Hematopoietic multipotent progenitor cell treated with erythropoietin and hydrocortisone succinate and interleukin-3 and kit ligand, for 15 days (in vitro differentiated cells): ENCODE measurements around the gene LYPLAL1.

Source experiments
- DNase-seq: peaks from one replicate; pipeline ENCODE4 v3.0.0-alpha.2; 2015; ENCODE audit warnings: low spot score

The LYPLAL1 gene

DNA sequence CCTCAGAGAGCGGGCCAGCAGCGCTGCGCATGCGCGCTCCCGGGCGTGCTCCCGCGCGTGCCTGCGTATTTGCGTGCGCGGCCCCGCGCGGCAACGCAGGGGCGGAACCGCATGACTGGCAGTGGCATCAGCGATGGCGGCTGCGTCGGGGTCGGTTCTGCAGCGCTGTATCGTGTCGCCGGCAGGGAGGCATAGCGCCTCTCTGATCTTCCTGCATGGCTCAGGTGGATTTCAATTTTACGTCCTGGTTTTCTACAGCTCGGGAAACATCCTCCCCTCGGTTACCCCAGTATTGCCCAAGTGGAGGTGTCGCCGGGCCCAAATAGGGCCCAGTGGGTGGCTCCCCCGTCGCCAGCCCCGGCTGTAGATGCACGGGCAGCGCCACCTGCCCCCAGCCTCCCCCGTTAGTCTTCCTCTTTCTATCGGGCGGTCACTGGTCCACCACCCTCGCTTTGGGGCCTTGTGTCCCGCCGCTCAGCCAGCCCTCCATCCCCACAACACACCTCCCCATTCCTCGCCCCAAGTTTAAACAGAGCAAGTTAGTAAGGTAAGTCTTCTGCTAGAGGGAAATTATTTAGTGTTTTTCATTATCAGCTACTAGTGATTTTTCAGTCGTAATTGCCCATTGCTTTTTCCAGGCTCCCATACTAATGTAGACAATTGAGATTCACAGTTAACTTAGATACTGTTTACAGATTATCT lies at the start of gene LYPLAL1:
TSS of gene LYPLAL1 (plus strand) at position 121 of the 702 bp plus-strand sequence. CDS start at position 134, 13 bp downstream.
- peak; percentile 89 for DNase-seq

DNA sequence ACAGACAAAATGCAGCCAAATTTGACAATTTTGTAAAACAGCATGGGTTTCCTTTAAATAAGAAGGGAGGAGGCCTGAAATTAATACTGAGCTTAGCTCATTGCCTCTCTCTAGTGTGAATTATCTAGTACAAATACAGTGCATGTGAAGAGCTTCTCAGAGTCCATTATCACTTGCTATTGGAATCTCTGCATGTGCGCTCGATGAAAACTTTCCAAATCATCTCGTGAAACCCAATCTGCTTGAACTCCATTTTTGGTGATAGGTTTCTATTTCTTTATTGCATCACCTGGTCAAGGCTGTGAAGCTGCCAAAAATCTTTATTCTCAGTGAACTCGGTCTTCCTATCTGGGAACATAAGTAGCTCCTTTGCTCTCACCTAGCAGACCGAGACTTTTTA lies 49.5 kb upstream of the LYPLAL1 start:
- no peak for DNase-seq

DNA sequence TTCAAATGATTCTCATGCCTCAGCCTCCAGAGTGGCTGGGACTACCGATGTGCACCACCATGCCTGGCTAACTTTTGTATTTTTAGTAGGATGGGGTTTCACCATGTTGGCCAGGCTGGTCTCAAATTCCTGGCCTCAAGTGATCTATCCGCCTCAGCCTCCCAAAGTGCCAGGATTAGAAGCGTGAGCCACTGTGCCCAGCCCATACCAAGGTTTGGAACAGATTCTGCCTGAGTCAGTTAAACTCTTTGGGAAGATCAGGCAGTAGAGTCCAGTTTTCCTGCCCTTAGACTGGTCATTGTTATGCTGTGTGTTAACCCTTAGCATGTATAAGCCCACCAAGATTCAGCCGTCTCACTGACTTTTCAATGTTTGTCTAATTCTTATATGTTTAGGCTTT lies 48.3 kb upstream of the LYPLAL1 start:
- DNase-seq: no peak

DNA sequence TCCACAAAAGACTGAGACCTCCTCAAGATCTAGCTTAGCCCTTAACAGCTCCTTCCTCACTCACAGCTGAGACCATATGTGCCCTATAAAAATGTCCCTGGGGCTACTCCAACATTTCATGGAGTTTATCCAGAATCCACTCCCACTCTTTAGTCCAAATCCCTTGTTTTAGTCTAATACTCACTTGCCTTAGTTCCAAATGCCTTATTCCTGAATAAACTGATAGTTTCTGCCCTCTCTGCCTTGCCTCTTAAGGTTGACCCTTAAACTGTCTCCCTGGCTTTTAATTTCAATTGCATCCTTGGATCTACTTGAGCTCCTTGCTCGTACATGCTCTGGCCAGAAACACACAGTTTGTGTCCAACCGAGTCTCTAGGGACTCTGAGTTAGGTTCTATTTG lies 47.3 kb upstream of the LYPLAL1 start:
- DNase-seq: no peak

DNA sequence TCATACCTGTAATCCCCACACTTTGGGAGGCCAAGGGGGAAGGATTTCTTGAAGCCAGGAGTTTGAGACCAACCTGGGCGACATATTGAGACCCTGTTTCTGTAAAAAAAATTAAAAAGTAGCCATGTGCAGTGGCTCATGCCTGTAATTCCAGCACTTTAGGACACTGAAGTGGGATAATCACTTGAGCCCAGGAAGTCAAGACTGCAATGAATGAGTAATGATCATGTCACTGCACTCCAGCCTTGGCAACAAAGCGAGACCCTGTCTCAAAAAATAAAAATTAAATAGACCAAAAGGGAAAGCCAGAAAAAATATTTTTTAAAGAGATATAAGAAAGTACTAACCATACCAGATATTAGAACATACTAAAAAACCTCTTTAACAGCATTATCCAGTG lies 44.7 kb upstream of the LYPLAL1 start:
- no peak for DNase-seq

DNA sequence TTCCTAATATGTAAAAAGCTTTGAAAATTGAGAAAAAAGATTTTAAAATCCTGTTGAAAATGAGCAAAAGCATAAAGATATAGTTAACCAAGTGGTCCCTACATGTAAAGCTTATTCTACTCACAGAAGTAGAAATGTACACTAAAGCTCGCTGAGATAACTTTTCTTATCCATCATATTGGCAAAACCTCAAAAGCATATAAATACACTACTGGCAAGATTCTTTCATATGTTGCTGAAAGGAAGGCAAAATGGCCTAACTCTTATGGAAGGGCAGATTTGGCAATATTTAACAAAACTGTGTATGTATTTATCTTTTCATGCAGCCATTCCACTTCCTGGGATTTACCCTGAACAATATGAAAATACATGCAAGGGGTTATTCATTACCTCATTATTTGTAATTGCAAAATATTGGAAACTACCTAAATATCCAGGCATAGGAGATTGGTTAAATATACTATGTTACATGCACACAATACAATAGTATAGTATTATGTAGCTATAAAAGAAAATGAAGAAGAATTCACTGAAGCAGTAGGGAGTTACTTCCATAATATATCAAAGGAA lies 43.2 kb upstream of the LYPLAL1 start:
- no peak for DNase-seq

DNA sequence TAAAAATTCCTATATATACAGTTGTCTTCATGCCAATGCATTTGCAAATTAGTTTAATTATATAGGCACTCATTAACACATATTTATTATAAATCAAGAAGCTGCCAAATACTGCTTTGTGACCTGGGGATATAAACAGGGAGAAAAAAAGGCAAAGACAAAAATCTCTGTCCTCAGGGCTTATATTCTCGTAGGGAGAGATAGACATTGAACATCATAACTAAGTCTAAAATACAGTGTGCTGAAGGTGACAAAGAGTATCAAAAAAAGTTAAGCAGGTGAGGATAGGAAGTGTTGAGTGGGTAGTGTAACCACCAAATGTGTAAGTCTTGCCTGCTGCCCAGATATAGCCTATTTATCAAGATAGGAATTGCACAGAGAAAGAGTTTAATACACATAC lies 40.7 kb upstream of the LYPLAL1 start:
- DNase-seq: no peak

DNA sequence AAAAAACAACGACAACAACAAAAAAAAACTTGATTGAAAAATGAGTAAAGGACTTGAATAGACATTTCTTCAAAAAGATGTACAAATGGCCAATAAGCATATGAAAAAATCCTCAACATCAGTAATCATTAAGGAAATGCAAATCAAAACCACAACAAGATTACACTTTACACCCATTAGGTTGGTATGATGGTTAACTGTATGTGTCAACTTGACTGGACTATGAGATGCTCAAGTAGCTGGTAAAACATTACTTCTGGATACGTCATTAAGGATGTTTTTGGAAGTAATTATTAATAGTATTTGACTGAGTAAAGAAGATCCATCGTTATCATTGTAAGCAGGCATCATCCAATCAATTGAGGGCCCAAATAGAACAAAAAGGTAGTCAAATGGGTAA lies 34.9 kb upstream of the LYPLAL1 start:
- DNase-seq: no peak

DNA sequence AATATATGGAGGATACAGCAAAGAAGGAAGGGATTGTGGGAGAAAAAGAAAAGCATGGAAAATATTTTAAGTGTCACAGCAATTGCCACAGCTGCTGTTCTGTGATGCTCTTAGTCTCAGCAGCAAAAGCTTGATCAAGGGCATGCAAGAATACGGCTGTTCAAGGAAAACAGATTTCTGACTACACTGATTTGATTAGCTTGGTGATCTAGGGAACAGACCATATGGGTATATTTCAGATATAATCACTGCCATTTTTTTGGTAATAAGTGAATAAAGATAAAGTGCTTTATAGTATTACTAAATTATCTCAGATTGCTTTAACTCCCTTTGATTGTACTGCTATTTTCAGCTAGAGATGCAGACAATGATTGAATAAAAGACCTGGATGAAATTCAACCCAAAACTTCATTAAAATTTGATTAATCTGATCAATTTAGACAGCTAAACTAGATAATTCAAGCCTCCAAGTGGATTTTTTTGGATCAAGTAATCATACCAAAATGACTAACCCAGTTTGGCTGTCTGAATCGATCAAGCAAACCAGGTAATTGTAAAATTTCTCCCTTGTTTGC lies 33.3 kb upstream of the LYPLAL1 start:
- DNase-seq: no peak

DNA sequence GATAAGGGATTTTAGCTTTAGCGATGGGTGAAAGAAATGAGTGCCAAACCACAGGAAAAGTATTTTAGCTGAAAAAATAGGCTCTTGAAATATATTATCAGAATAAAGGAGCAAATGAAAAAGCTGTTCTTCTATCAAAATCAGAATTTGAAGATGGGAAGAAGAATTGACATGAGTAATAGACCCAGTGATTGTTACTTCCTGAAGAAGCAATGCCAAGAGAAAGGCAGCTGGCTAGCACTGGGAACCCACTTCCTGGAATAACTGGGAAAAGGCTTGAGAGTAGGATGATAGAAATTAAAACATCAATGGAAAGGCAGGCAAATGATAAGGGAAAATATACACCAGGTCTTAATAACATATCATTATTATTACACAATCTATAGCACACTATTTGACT lies 29.9 kb upstream of the LYPLAL1 start:
- DNase-seq: no peak

DNA sequence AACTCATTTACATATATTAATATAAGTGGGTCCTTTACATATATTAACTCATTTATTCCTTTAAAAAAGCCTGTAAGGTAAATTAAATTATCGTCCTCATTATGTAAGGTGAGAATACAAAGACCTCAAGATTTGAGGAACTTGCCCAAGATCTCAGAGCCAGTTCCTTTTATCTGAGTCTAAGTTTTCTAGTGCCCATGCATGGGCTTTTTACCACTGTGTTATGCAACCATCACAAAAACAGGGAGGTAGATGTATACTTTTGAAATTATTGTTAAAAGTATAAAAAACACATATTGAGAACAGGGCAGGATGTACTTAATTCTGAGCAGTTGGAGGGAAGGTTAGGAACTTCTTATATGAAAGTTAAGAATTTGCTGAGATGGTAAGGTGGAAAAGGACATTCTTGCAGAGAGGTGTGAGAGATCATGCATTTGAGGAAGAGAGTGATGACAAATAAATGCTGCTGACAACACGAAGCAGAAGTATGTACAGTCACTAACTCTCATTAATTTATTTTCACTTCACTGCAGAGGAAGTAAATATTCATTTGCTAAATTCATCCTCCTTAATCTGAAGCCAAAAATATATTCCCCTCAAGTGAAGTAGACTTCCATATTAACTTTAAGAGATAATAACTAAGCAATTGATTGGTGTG lies 28.9 kb upstream of the LYPLAL1 start:
- no peak for DNase-seq

DNA sequence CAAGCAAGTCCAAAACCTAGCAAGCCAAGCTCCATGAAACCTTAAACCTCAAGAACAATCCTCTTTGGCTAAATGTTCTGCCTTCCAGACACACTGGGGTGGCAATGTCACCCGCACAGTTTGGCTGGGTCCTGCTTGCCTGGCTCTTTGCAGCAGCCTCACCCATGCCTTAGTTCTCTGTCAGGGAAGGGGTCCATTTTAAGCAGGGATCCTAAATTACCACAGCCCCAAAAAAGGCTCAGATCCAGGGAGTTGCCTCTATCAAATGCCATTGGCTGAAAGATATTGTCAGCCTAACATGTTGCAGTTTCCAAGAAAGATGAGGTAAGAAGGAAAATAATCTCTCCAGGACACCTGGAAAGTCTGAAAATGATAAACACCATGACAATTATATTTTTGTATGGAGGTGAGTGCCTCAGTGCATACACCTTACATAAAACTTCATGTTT lies 26.1 kb upstream of the LYPLAL1 start:
- DNase-seq: no peak

DNA sequence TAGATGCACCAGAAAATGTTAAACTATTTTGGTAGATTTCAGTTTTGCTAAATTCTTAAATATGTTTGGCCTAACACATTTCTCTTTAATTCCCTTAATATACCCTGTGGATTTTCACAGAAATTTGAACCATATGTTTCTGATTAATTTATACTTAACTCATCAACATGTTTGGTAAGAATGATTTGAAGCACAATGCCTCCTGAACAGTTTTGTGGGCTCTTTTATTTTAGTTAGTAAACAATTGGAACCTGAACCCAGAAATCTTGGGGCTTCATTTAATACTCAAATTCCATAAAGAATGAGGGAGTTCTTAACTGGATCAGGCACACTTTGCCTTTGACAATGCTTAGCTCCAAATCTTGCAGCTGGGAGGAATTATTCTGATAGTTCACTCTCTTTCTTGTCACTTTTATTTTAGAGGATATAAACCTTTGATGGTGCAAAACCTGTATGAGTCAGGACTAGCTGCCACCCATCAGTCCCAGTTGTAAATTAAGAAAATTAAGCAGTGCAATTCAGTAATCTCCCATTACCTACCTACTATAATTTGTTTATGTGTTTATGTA lies 24.6 kb upstream of the LYPLAL1 start:
- DNase-seq: no peak

DNA sequence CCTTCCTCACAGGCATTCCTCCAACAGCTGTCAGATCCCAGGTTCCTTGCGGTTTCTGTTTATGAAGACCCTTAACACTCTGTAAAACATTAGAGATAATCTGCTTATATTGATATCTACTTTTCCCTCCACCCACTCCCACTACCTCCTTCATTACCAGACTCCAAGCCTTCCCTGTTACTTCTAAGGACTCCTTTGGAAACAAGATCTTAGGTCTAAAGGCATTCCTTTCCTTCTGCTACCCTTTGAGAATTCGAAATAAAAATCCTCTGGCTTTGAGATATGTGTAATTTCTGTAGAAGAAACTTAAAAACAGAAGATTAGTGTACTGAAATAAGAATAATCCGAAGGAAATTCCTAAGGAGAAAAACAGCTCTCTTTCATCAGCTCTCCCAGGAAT lies 23.7 kb upstream of the LYPLAL1 start:
- no peak for DNase-seq

DNA sequence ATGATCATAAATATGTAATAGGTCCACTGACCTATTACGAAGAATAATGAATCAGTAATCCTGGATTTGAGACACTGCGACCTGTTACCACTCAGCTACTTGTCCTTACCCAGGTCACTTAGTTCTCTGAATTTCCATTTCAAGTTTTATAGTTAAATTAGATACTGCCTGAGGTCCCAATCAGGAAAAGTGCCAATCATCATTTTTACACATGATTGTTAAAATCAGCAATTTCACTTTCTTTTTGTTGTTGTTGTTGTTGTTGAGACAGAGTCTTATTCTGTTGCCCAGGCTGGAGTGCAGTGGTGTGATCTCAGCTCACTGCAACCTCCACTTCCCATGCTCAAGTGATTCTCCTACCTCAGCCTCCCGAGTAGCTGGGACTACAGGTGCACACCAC lies 22.8 kb upstream of the LYPLAL1 start:
- no peak for DNase-seq

DNA sequence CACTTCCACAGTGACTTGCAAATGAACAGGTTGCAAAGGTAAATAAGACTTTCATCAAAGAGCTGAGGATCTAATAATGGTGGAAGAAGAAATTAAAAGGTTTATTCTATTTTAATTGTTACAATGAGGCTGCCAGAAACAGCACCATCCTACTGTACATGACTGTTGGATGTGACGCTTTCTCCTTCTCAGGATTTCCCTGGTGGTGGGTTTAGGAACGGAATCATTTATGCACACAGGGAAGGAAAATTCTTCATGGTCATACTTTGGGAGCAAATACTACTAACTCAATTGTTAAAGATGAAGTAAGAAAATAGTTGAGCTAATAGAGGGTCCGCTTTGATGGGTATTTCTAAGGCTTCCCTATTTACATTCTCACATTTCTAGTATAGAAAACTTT lies 22.2 kb upstream of the LYPLAL1 start:
- DNase-seq: no peak

DNA sequence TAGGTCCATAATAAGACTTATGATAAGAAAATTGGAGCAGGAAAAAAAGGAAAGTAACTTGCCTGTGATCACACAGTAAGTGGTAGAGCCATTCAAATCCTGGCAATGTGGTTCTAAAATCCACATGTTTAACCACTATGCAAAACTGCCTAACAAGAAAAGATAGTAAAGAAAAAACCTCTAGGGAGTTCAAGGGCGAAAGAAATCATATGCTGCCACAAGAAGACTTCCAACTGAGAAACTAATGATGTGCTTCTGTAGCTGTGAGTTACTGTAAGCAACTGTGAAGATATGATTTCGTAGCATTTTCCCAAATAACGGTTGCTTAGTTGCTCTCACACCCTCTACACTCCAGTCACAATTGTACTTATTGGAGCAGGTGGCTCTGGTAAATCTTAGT lies 20.9 kb upstream of the LYPLAL1 start:
- DNase-seq: no peak

DNA sequence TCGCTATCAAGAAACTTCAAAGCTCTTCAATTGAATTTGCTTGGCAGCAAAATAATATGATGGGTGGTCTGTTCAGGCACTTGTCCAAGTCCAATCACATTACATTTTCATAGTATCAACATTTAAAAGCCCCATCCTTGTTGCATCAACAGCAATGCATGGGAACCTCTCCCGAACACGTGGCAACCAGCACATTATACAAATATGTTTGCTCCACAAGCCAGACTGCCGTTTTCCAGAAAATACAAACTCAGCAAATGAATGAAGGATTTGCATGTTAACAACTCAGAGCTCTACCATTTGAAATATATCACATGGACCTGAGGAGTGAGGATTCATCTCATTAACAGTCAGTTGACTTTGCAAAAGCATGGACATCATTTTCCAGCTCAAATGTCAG lies 20.0 kb upstream of the LYPLAL1 start:
- no peak for DNase-seq

DNA sequence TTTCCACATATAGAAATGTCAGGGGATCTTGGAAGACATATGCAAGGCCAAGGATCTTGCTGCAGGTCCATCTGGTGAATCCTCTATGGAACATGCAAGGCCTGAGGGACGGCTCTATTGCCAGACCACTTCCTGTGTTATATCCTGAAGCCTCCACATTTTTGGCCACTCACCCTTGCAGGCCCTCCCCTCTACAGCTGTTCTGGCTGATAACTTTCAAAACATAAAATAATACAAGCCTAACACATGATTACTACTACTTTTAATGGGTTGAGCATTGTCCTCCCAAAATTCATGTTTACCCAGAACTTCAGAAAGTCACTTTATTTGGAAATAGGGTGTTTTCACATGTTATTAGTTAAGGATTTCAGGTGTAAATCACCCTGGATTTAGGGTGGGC lies 18.5 kb upstream of the LYPLAL1 start:
- DNase-seq: no peak

DNA sequence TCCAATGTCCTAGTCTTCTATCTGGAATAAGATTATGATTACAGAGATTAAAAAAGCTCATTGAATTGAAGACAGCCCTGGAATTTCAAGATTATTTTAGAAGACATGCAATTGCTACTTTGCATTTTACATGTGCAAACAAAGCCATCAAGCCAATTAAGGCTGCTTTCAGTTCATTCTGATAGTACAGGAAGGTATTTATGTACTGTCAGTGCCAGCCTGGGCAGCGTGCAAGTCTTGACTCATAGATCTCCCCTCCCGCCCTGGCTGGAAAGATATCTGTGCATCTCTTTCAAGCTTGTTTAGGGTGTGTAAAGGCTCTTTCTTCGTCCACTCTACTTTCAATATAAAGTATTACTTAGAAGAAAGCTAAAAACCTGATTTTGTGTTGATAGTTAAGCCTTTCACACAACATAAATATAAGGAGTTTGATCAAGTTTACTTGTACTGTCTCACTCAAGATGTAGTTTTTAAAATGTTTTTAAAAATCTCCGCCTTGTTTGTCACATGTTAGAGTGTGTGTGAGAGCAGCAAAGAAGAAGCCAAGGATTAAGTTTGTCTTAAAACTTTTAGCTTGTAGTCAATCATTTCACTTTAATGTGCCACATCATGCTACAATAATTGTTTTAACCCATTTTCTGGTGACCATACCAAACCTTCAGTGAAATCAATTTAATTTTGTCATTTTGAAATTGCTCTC lies 13.6 kb upstream of the LYPLAL1 start:
- DNase-seq: no peak

DNA sequence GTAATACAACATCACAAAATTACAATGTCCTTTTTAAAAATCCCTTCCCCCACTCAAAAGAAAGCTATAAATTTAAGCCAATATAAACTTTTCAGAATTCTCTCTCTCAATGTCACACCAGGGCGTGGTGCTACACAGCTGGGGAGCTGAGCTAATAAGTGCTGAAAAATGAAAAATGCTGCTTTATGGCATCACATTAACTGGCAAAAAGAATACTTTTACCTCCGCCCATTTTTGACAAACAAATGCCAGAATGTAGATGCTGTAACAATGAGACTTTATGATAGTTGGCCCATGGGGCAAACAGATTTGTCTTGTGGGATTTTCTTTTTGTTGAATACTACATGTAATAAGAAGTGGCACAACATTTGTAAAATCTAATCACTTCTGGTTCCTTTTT lies 12.7 kb upstream of the LYPLAL1 start:
- no peak for DNase-seq

DNA sequence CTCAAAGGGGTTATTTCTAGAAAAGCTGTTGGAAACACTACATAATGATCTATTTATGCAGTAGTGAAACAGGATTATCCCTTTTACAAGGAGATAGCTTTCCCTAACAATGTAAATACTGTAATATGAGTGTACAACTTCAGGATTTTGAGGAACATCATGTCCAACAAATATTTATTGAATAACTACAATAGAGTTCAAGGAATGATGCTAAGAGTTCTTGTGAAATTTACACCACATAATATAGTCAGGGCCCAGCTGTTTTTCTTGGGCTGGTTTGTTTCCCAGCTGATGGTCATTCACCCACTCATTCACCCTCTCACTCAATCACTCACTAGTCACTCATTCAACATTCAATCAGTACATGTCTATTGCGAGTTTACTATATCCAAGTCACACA lies 12.3 kb upstream of the LYPLAL1 start:
- DNase-seq: no peak
